ENCODE data around the gene PINK1.

Gene PINK1

DNA sequence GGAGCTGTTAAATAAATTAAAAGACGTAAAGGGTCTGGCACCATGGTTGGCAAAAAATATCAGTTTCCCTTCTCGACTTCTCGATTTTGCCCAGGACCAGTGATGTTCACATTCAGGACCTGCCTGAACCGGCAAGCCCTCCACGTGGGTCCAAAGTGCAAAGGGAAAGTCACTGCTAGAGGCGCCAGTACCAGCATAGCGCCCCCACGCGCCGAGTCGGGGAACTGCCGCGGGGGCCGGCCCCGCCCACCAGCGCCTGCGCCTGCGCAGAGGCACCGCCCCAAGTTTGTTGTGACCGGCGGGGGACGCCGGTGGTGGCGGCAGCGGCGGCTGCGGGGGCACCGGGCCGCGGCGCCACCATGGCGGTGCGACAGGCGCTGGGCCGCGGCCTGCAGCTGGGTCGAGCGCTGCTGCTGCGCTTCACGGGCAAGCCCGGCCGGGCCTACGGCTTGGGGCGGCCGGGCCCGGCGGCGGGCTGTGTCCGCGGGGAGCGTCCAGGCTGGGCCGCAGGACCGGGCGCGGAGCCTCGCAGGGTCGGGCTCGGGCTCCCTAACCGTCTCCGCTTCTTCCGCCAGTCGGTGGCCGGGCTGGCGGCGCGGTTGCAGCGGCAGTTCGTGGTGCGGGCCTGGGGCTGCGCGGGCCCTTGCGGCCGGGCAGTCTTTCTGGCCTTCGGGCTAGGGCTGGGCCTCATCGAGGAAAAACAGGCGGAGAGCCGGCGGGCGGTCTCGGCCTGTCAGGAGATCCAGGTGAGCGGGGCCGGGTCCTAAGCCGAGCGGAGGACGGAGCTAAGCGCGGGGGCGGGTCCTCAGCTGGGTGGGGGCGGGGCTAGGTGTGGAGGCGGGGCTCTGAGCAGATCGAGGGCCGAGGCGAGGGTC lies at the start of gene PINK1:
Gene PINK1, plus strand, starts transcription at position 269 of the 875 bp plus-strand sequence. Its CDS starts 91 bp downstream, at position 360.
- Mint-ChIP-seq H3K27ac (peak within 1 kb of the TSS; percentile 76), H3K4me3 (peak within 1 kb of the TSS; percentile 83), H3K36me3 (peaks cover 2 to 3% of the 10 kb centered on the region in 2 donors), H3K4me1 (peaks cover 7 to 10% of the 10 kb centered on the region in 2 donors), H3K27me3 (no peaks in the 10 kb centered on the region), H3K9me3 (peaks cover 3 to 4% of the 10 kb centered on the region in 2 donors)
- DNase-seq (peak; percentile 80), ATAC-seq (replicated peaks) (peak; percentile 92)

DNA sequence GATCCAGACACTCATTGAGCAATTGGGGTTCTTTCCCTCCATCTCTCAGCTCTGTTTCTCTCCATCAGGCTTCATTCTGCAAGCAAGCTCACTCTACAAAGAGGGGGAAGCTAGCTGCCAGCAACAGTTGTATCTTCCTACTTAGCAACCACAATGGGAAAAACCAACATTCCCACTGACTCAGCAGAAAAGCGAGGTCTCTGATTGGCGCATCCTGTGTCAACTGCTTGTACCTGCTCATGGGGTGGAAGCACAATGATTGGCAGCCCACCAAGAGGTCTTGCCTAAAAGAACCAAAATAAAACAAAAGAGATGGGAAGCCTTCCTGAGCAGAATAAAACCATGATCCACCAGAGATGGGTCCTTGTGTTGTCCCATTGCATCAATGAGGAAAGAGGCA lies 48.4 kb upstream of the PINK1 start:
- DNase-seq = no peak
- H3K27me3 Mint-ChIP-seq = peaks cover 35 to 52% of the 10 kb centered on the region in 2 donors
- no peaks in the 10 kb centered on the region for H3K9me3 Mint-ChIP-seq
- no peak overlapping the region for H3K4me3 Mint-ChIP-seq
- no peaks in the 10 kb centered on the region for H3K36me3 Mint-ChIP-seq
- ATAC-seq (replicated peaks) = no peak
- H3K27ac Mint-ChIP-seq = no peak overlapping the region
- peaks cover 4 to 6% of the 10 kb centered on the region in 2 donors for H3K4me1 Mint-ChIP-seq

DNA sequence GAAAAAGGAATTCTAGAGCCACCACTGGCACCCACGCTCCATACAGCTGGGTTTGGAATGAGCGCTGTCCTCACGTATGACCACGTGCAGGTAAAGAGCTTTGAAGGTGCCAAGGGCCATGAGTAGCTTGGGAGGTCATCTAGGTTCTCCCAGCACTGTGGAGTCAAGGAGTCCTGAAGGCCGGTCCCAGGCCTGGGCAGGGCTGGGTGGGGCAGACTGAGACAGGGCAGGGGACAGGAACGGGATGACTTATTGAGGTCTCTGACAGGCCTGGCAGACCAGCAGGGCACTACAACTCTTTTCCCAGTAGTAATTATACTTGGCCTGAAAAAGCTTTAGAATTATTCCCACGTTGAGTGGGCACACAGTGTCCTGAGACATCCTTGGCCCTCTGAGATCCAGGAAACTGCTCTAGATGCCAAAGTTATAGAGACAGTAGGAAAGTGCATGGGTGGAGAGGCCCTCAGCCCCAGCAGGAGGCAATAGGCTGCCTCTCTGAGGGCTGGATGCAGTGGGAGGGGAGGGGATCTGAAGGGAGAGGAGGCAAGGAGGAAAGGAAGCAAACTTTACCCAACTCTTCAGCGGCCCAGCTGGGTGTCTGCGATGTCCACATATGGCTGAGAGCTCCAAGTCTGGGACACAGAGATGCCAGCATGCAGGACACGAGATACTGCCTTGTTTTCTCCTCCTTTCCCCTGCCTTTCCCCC lies 46.2 kb upstream of the PINK1 start:
- Mint-ChIP-seq H3K27me3 (peaks cover 50 to 73% of the 10 kb centered on the region in 2 donors), H3K4me1 (peaks cover 4 to 6% of the 10 kb centered on the region in 2 donors), H3K27ac (no peak overlapping the region), H3K36me3 (no peaks in the 10 kb centered on the region), H3K4me3 (no peak overlapping the region), H3K9me3 (no peaks in the 10 kb centered on the region)
- DNase-seq (no peak), ATAC-seq (replicated peaks) (no peak)

DNA sequence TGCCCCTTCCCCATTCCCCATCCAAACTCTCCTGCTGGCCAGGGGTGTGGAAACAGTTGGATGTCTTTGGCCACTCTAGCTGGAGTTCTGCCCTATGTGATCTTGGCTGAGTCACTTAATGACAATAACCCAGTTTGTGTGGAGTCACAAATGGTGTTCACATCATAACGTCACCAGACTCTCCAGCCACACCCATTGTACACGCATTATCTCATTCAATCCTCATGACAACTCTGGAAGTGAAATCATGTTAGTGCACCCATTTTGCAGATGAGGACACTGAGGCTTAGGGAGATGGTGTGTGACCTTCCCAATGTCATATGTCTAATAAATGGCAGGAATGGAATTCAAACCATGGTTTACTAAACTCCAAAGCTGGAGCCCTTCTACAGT lies 45.6 kb upstream of the PINK1 start:
- H3K27ac Mint-ChIP-seq = no peak overlapping the region
- DNase-seq (no peak), ATAC-seq (replicated peaks) (no peak)
- peaks cover 4 to 6% of the 10 kb centered on the region in 2 donors for H3K4me1 Mint-ChIP-seq
- no peaks in the 10 kb centered on the region for H3K9me3 Mint-ChIP-seq
- peaks cover 55 to 78% of the 10 kb centered on the region in 2 donors for H3K27me3 Mint-ChIP-seq
- H3K36me3 Mint-ChIP-seq = no peaks in the 10 kb centered on the region
- no peak overlapping the region for H3K4me3 Mint-ChIP-seq

DNA sequence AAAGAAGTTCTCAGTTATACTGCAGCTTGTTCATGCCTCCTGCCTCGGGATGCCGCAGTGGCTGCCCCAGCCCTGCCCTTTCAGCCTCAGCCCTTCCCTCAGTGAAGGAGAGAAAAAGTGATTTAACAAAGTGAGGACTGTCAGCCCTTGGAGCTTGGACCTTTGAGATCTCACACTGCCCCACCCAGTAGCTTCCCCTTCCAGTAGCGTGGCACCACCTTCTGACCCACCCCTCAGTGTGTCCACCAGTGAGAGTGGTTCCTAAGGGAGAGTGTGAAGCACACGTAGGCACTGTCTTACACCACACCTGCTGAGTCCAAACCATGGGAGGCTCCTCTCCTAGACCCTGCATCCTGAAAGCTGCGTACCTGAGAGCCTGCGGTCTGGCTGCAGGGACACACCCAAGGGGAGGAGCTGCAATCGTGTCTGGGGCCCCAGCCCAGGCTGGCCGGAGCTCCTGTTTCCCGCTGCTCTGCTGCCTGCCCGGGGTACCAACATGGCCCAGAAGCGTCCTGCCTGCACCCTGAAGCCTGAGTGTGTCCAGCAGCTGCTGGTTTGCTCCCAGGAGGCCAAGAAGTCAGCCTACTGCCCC lies 44.5 kb upstream of the PINK1 start, which contains the start of gene CDA:
Gene CDA, plus strand, starts transcription at position 464 of the 592 bp plus-strand sequence. Its CDS starts 33 bp downstream, at position 497.
- no peak for DNase-seq
- ATAC-seq (replicated peaks) = no peak
- peaks cover 56 to 81% of the 10 kb centered on the region in 2 donors for H3K27me3 Mint-ChIP-seq
- H3K36me3 Mint-ChIP-seq = no peaks in the 10 kb centered on the region
- peaks cover 4 to 6% of the 10 kb centered on the region in 2 donors for H3K4me1 Mint-ChIP-seq
- H3K4me3 Mint-ChIP-seq = no peak within 1 kb of the TSS
- H3K27ac Mint-ChIP-seq = no peak within 1 kb of the TSS
- no peaks in the 10 kb centered on the region for H3K9me3 Mint-ChIP-seq

DNA sequence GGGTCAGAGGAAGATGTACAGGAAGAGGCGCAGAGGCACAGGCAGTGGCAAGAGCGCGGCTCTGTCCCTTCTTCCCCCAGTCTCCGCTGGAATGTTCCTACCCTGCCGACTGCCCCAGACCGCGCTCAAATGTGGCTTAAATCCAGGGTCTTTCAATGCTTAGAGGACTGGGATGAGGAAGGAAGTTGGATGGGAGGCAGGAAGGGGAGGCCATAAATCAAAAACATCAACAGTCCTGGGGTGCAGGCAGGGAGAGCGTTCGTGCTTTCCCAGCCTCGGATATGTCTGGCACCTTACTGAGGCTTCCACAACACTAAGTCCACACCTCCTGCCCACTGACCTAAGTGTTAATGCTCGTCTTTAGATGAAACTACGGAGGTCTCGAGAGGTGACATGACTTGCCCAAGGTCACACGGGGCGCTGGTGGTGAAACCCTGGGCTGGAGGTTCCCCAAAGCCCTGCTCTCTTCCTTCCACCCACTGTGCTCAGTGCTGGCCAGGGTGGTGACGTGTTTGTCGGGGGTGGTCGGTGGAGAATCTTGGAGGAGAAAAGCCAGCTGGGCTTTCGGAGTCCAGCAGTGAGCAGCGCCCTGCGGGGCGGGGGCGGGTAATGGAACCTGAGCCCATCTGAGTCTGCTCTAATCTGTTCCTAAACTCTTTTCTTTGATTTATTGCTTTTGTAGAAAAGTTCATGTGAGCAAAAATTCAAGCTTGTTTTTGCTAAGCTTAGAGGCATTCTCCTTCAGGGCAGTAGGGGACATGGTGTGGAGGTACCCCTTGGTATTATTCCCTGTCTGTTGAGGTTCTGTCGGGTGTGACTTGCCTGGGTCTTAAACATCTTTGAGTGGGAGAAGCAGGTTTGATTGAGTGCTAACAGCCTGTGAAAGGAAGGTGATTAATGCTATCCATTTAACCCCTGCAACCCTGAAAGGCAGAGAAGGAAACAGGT lies 43.7 kb upstream of the PINK1 start:
- H3K36me3 Mint-ChIP-seq = no peaks in the 10 kb centered on the region
- peaks cover 57 to 82% of the 10 kb centered on the region in 2 donors for H3K27me3 Mint-ChIP-seq
- no peak overlapping the region for H3K4me3 Mint-ChIP-seq
- ATAC-seq (replicated peaks) (peak in 1 of 2 donors; percentile 25), DNase-seq (no peak)
- no peak overlapping the region for H3K27ac Mint-ChIP-seq
- H3K9me3 Mint-ChIP-seq = no peaks in the 10 kb centered on the region
- H3K4me1 Mint-ChIP-seq = peaks cover 4 to 6% of the 10 kb centered on the region in 2 donors

DNA sequence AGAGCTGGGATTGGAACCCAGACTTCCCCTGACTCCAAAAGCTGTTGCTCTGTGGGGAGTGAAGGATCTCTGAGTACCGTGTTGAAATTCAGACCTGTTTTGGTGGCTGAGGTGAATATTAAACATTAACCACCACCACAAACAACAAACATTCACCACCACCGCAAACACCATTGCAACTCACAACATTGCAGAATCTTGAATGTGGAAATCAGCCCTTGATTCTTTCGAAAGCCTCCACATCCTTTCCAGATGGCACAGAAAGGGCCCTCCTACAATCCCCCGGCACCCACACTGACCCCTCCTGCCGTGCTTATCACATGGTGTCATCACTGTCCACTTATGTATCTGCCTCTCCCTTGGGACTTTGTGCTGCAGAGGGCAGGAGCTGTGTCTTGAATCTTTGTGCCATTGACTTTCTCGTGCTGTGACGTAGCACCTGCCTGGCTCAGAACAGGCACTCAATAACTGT lies 42.9 kb upstream of the PINK1 start:
- Mint-ChIP-seq H3K27me3 (peaks cover 57 to 82% of the 10 kb centered on the region in 2 donors), H3K4me1 (peaks cover 4 to 6% of the 10 kb centered on the region in 2 donors), H3K36me3 (no peaks in the 10 kb centered on the region), H3K9me3 (no peaks in the 10 kb centered on the region), H3K27ac (no peak overlapping the region), H3K4me3 (no peak overlapping the region)
- no peak for DNase-seq
- ATAC-seq (replicated peaks) = no peak

DNA sequence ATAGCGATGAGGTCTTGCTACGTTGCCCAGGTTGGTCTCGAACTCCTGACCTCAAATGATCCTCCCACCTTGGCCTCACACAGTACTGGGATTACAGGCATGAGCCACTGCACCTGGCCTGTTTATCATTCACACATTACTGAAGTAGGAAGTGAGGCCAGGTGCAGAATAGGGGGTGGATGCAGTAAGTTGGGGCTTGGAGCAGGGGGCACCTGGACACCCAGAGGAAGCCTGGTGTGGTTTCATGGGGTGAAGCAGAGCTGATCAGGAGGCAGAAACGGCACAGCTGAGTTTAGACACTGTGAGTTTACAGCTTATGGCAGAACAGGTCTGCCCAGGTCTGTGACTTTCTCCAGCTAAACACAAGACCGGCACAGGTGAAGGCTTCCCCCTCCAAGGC lies 39.5 kb upstream of the PINK1 start:
- H3K27me3 Mint-ChIP-seq = peaks cover 46 to 57% of the 10 kb centered on the region in 2 donors
- ATAC-seq (replicated peaks) (no peak), DNase-seq (no peak)
- H3K4me3 Mint-ChIP-seq = no peak overlapping the region
- H3K27ac Mint-ChIP-seq = no peak overlapping the region
- H3K9me3 Mint-ChIP-seq = no peaks in the 10 kb centered on the region
- no peaks in the 10 kb centered on the region for H3K36me3 Mint-ChIP-seq
- peaks cover 4 to 6% of the 10 kb centered on the region in 2 donors for H3K4me1 Mint-ChIP-seq

DNA sequence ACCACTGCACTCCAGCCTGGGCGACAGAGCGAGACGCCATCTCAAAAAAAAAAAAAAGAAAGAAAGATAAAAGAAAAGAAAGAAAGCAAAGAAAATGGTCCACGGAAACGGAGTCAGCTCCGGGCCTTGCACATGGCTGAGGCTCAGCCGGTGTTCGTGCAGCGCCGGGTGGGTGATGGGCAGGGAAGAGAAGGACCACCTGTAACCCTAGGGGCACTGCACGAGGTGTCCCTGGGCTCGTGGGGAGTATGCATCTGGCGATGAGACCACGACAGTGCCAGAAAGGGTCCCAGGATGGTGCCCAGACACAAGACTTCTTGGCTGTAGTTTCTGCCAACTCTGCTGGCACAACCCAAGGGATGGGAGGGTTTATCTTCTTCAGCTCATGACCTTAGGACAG lies 38.5 kb upstream of the PINK1 start:
- peaks cover 40 to 51% of the 10 kb centered on the region in 2 donors for H3K27me3 Mint-ChIP-seq
- ATAC-seq (replicated peaks) (no peak), DNase-seq (no peak)
- H3K4me3 Mint-ChIP-seq = no peak overlapping the region
- no peaks in the 10 kb centered on the region for H3K4me1 Mint-ChIP-seq
- H3K36me3 Mint-ChIP-seq = no peaks in the 10 kb centered on the region
- no peak overlapping the region for H3K27ac Mint-ChIP-seq
- no peaks in the 10 kb centered on the region for H3K9me3 Mint-ChIP-seq

DNA sequence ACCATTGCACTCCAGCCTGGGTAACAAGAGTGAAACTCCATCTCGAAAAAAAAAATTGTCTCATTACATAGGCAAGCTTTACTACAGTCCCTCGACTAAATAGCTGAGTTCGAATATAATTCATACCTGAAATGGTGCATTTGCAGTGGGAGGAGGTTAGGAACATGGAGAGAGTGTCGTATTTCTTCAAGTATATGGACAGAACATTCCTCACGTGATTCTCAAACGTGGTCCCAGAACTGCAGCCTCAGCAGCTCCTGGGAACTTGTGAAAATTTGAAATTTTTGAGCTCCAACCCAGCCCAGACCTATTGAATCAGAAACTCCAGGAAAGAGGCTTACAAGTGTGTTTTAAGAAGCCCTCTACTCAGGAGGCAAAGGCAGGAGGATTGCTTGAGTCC lies 37.2 kb upstream of the PINK1 start:
- H3K27me3 Mint-ChIP-seq = peaks cover 32 to 43% of the 10 kb centered on the region in 2 donors
- no peaks in the 10 kb centered on the region for H3K4me1 Mint-ChIP-seq
- H3K27ac Mint-ChIP-seq = no peak overlapping the region
- DNase-seq (no peak), ATAC-seq (replicated peaks) (no peak)
- H3K36me3 Mint-ChIP-seq = no peaks in the 10 kb centered on the region
- H3K4me3 Mint-ChIP-seq = no peak overlapping the region
- no peaks in the 10 kb centered on the region for H3K9me3 Mint-ChIP-seq

DNA sequence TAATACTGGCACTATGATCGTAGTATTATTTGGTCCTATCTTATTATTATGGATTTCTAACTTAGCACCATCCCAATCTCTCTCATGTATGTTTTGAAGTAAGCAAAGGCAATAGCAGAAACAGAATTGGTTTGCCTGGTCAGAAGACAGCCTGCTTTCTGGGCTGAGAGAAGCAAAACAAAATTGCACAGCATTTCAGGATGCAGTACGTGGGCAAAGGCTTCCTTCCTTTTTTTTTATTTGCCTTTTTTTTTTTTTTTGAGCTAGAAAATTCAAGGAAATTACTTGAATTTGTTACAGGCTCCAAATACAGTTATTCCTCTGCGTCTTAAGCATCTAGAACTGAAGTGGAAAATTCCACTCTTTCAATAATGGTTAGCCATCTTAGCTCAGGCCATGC lies 35.6 kb upstream of the PINK1 start:
- ATAC-seq (replicated peaks) = no peak
- Mint-ChIP-seq H3K27ac (no peak overlapping the region), H3K4me1 (no peaks in the 10 kb centered on the region), H3K36me3 (no peaks in the 10 kb centered on the region), H3K27me3 (peaks cover 22 to 33% of the 10 kb centered on the region in 2 donors), H3K9me3 (no peaks in the 10 kb centered on the region), H3K4me3 (no peak overlapping the region)
- no peak for DNase-seq

DNA sequence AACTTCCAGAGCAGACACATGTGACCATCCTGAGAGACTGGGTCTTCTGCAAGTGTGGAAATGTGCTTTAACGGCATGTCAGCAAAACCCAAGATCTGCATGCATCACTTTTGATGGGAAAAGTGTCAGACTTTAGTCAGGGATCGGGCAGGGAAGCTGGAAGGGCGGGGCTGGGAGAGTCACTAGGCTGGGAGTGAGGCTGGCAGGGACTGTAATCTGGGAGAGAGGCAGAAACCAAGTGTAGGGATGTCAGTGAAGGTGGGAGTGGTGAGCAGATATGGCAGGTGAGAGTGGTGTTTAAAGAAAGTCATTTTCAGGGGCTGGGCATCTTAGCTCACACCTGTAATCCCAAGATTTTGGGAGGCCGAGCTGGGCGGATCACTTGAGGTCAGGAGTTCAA lies 33.1 kb upstream of the PINK1 start:
- ATAC-seq (replicated peaks) = no peak
- Mint-ChIP-seq H3K27me3 (peaks cover 21 to 28% of the 10 kb centered on the region in 2 donors), H3K4me1 (no peaks in the 10 kb centered on the region), H3K36me3 (no peaks in the 10 kb centered on the region), H3K9me3 (peaks cover 0 to 3% of the 10 kb centered on the region in 2 donors), H3K4me3 (no peak overlapping the region), H3K27ac (no peak overlapping the region)
- no peak for DNase-seq

DNA sequence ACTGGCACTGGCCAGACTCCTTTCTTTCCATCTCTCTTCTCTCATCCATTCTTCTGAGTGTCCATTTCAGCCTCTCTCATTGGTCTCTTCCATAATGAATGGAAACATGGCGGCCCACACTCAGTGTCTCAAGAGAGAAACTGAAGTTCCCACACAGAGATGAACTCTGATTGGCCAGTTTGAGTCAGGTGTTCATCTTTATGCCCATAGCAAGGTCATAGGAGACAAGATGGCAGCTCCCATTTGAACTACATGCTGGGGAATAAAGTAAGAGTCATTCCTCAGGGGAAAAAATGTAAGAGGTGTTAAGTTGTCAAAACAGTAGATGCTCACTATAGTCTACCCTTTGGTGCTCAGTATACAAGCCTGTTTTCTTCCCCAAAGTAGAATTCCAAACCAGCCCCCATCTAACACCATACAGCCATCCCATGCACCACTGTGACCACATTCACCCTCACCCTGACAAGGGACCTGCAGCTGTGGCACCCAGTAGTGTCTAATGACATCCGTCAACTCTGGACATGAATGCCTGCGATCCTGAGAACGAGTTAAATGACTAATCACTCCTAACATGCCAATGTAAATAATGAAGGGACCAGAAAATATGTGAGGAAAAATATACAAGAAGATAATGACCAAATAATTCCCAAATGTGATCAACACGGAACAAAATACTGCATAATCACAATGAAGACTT lies 32.0 kb upstream of the PINK1 start:
- ATAC-seq (replicated peaks) (no peak), DNase-seq (no peak)
- Mint-ChIP-seq H3K27me3 (peaks cover 18 to 28% of the 10 kb centered on the region in 2 donors), H3K4me3 (no peak overlapping the region), H3K9me3 (peaks cover 0 to 3% of the 10 kb centered on the region in 2 donors), H3K27ac (no peak overlapping the region), H3K4me1 (no peaks in the 10 kb centered on the region), H3K36me3 (no peaks in the 10 kb centered on the region)

All from stimulated activated naive B cell treated with anti-CD40 and anti-IgM and Interleukin-4, amounts not matched to agents 10 μg/mL and 1 μg/mL and 100 μg/mL, for 72 hours (primary cell).